Osteoblast (primary cell): ENCODE results near the gene ROBO2. TPM values are rescaled to one million over a fixed set of nuclear protein-coding genes. Genes with fewer than 3 reads are reported as not detected.

ENCODE experiments used
- DNase-seq: peaks from one replicate; pipeline ENCODE4 v3.0.0; 2011; ENCODE audit warnings: low spot score, mixed read lengths; ENCODE audit not compliant: insufficient read length; ENCODE audit errors: missing footprints
- H2AFZ ChIP-seq: 2 replicates; pipeline ENCODE4 v1.6.0; 2011; ENCODE audit warnings: mild to moderate bottlenecking, low read length
- H3K27ac ChIP-seq: 2 replicates; pipeline ENCODE4 v1.5.1; 2011; ENCODE audit warnings: mild to moderate bottlenecking, low read depth, low read length, moderate library complexity
- H3K27me3 ChIP-seq: 2 replicates; pipeline ENCODE4 v1.6.0; 2012; ENCODE audit warnings: mild to moderate bottlenecking, control low read depth, inconsistent platforms, low read length, moderate library complexity; ENCODE audit not compliant: insufficient read depth
- H3K36me3 ChIP-seq: 2 replicates; pipeline ENCODE4 v1.5.1; 2011; ENCODE audit warnings: mild to moderate bottlenecking, low read length, control low read depth, moderate library complexity; ENCODE audit not compliant: insufficient read depth
- H3K4me1 ChIP-seq: 2 replicates; pipeline ENCODE4 v1.5.1; 2011; ENCODE audit warnings: mild to moderate bottlenecking, low read length, control low read depth, moderate library complexity; ENCODE audit not compliant: insufficient read depth
- H3K4me2 ChIP-seq: 2 replicates; pipeline ENCODE4 v1.6.0; 2011; ENCODE audit warnings: mild to moderate bottlenecking, low read length; ENCODE audit not compliant: insufficient read depth
- H3K4me3 ChIP-seq: fragments of 200-600 bp; sonication (generic); 3 replicates; pipeline ENCODE4 v1.5.1; 2012; ENCODE audit warnings: mild to moderate bottlenecking, low read length, inconsistent platforms; ENCODE audit not compliant: insufficient read depth
- H3K79me2 ChIP-seq: 2 replicates; pipeline ENCODE4 v1.6.0; 2012; ENCODE audit warnings: mild to moderate bottlenecking, low read length, control low read depth, inconsistent platforms; ENCODE audit not compliant: insufficient read depth
- H3K9me3 ChIP-seq: 2 replicates; pipeline ENCODE4 v1.5.1; 2011; ENCODE audit warnings: low read depth, low read length, control low read depth
- H4K20me1 ChIP-seq: 2 replicates; pipeline ENCODE4 v1.6.0; 2012; ENCODE audit warnings: mild to moderate bottlenecking, low read length, control low read depth; ENCODE audit not compliant: insufficient read depth
- total RNA-seq: library from RNA; depleted of rRNA; stranded (reverse); fragments of >200 nt; gene quantifications from 2 replicates; pipeline ENCODE4 v1.2.3, GENCODE V29; 2012
- TF ChIP-seq, protein P1 (sequence below): IDR thresholded peaks from 2 replicates; pipeline ENCODE4 v1.5.1; 2011; ENCODE audit warnings: mild to moderate bottlenecking, low read depth, low read length, moderate library complexity; ENCODE audit errors: extremely low read depth

ROBO2 gene
- total RNA-seq, 1 donor, result 0.36 TPM

DNA sequence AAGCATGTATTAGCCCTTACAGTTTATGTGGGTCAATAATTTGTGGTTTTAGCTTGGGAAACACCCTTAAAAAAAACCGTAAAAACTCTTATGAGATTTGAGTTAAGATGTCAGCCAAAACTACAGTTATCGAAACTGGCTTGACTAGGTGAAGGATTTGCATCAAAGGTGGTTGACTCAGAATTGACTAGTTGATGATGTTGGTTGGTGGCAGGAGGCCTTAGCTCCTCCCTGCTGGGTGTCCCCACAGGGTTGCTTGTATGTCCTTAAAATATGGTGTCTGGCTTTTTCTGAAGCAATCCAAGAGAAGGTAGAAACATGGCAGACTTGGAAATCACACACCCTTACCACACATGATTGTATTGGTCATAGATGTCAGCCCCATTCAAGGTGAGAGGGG, 305.1 kb downstream of the ROBO2 start:
- Histone ChIP-seq H3K4me3 (no peak overlapping the region), H3K9me3 (peaks cover 2% of the 10 kb centered on the region), H3K4me2 (no peak overlapping the region), H3K79me2 (no peaks in the 10 kb centered on the region), H3K27me3 (no peaks in the 10 kb centered on the region), H3K4me1 (no peaks in the 10 kb centered on the region), H3K27ac (no peak overlapping the region), H2AFZ (no peak overlapping the region), H3K36me3 (no peaks in the 10 kb centered on the region), H4K20me1 (no peaks in the 10 kb centered on the region)
- TF ChIP-seq, protein P1, sequence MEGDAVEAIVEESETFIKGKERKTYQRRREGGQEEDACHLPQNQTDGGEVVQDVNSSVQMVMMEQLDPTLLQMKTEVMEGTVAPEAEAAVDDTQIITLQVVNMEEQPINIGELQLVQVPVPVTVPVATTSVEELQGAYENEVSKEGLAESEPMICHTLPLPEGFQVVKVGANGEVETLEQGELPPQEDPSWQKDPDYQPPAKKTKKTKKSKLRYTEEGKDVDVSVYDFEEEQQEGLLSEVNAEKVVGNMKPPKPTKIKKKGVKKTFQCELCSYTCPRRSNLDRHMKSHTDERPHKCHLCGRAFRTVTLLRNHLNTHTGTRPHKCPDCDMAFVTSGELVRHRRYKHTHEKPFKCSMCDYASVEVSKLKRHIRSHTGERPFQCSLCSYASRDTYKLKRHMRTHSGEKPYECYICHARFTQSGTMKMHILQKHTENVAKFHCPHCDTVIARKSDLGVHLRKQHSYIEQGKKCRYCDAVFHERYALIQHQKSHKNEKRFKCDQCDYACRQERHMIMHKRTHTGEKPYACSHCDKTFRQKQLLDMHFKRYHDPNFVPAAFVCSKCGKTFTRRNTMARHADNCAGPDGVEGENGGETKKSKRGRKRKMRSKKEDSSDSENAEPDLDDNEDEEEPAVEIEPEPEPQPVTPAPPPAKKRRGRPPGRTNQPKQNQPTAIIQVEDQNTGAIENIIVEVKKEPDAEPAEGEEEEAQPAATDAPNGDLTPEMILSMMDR, result no peak
- no peak for DNase-seq

GRCh38 chr3:77348244-77348855, 308.5 kb downstream of the ROBO2 start:
- H3K4me2 ChIP-seq, result no peak overlapping the region
- H3K27ac ChIP-seq, result no peak overlapping the region

GRCh38 chr3:77354958-77355357, 315.1 kb downstream of the ROBO2 start:
- Histone ChIP-seq H3K27ac (no peak overlapping the region), H3K9me3 (peaks cover 7% of the 10 kb centered on the region), H3K36me3 (no peaks in the 10 kb centered on the region), H3K4me1 (no peaks in the 10 kb centered on the region), H3K79me2 (no peaks in the 10 kb centered on the region), H2AFZ (no peak overlapping the region), H3K4me2 (no peak overlapping the region), H3K27me3 (no peaks in the 10 kb centered on the region), H4K20me1 (no peaks in the 10 kb centered on the region), H3K4me3 (no peak overlapping the region)
- TF ChIP-seq, protein P1, result no peak
- no peak for DNase-seq

More at GRCh38 chr3:77348244-77348855, 308.5 kb downstream of the ROBO2 start:
- Histone ChIP-seq H3K9me3 (no peaks in the 10 kb centered on the region), H4K20me1 (no peaks in the 10 kb centered on the region), H3K27me3 (no peaks in the 10 kb centered on the region), H3K36me3 (no peaks in the 10 kb centered on the region), H2AFZ (no peak overlapping the region), H3K4me1 (no peaks in the 10 kb centered on the region), H3K79me2 (no peaks in the 10 kb centered on the region), H3K4me3 (no peak overlapping the region)
- TF ChIP-seq, protein P1, result no peak
- no peak for DNase-seq

GRCh38 chr3:77362936-77363335, 323.0 kb downstream of the ROBO2 start:
- H4K20me1 ChIP-seq, result no peaks in the 10 kb centered on the region
- no peaks in the 10 kb centered on the region for H3K4me1 ChIP-seq
- no peak for DNase-seq
- no peaks in the 10 kb centered on the region for H3K36me3 ChIP-seq
- no peak overlapping the region for H3K27ac ChIP-seq
- H3K27me3 ChIP-seq, result no peaks in the 10 kb centered on the region
- no peaks in the 10 kb centered on the region for H3K79me2 ChIP-seq
- no peak overlapping the region for H3K4me2 ChIP-seq
- no peak overlapping the region for H3K4me3 ChIP-seq
- TF ChIP-seq, protein P1, result no peak
- peaks cover 5% of the 10 kb centered on the region for H3K9me3 ChIP-seq
- no peak overlapping the region for H2AFZ ChIP-seq
